Calu3 (cell line): Measurements from ENCODE around the gene CHI3L1. TPM values are rescaled to one million over a fixed set of nuclear protein-coding genes. Genes with fewer than 3 reads are reported as not detected.

Experiments
- BruUV-seq: library from RNA; stranded (reverse); fragments of 400-500 nt; replicated peaks from 2 replicates; lab custom pipeline; 2021; lab: Mats Ljungman, UMichigan
- CTCF ChIA-PET: fragments of 300-600 bp; sonication (Branson Sonifier 250); formaldehyde crosslinking; loops from one replicate; lab custom pipeline; 2022; ENCODE audit warnings: antibody characterized with exemption; lab: Charles Lee
- DNase-seq: peaks from one replicate; pipeline ENCODE4 v3.0.0; 2022
- H3K27ac Mint-ChIP-seq: one replicate; pipeline ENCODE4 v1.8.0; 2022; ENCODE audit warnings: mixed read lengths; ENCODE audit not compliant: unreplicated experiment
- H3K27me3 Mint-ChIP-seq: one replicate; pipeline ENCODE4 v1.8.0; 2022; ENCODE audit warnings: mixed read lengths; ENCODE audit not compliant: unreplicated experiment
- H3K36me3 Mint-ChIP-seq: one replicate; pipeline ENCODE4 v1.8.0; 2022; ENCODE audit warnings: mild to moderate bottlenecking, moderate library complexity, mixed read lengths; ENCODE audit not compliant: insufficient read depth, unreplicated experiment
- H3K4me1 Mint-ChIP-seq: one replicate; pipeline ENCODE4 v1.8.0; 2022; ENCODE audit warnings: mild to moderate bottlenecking, low read depth, mixed read lengths; ENCODE audit not compliant: unreplicated experiment
- H3K4me3 Mint-ChIP-seq: one replicate; pipeline ENCODE4 v1.8.0; 2022; ENCODE audit warnings: mild to moderate bottlenecking, low read depth, moderate library complexity, mixed read lengths; ENCODE audit not compliant: unreplicated experiment
- H3K9me3 Mint-ChIP-seq: one replicate; pipeline ENCODE4 v1.8.0; 2022; ENCODE audit warnings: low read depth, mixed read lengths; ENCODE audit not compliant: unreplicated experiment
- CTCF ChIP-seq: fragments of 200-600 bp; IDR thresholded peaks from one replicate; pipeline ENCODE4 v1.8.0; 2022; ENCODE audit warnings: antibody characterized with exemption; ENCODE audit not compliant: unreplicated experiment
- intact Hi-C: fragments of 100-400 bp; cut with micrococcal nuclease; formaldehyde crosslinking; loops from one replicate; pipeline ENCODE4 v1.10.0; 2022; ENCODE audit not compliant: unreplicated experiment
- total RNA-seq: library from RNA; stranded (reverse); gene quantifications from 2 replicates; pipeline ENCODE4 v1.2.3, GENCODE V29; 2022

The CHI3L1 gene
- total RNA-seq, 1 experiment from 2014 or later: not detected

- intact Hi-C loops: no loop called here
- H3K9me3 Mint-ChIP-seq: no peaks in the 10 kb centered on the region
- no peak overlapping the region for H3K27ac Mint-ChIP-seq
- H3K27me3 Mint-ChIP-seq: peaks cover 72% of the 10 kb centered on the region
- no peaks in the 10 kb centered on the region for H3K36me3 Mint-ChIP-seq
- no peak for TF ChIP-seq CTCF
- DNase-seq: no peak
- H3K4me3 Mint-ChIP-seq: no peak overlapping the region
- CTCF ChIA-PET: interaction anchor here (0.6 to 1.3 kb wide), 3 partner anchors 48 to 85 kb away, joined by 3 to 4 read pairs (median 4); no protein-coding TSS in a partner anchor
- BruUV-seq: no TSS peak
- H3K4me1 Mint-ChIP-seq: peaks cover 7% of the 10 kb centered on the region
These were observed 18.2 kb downstream of the CHI3L1 start for GRCh38 chr1:203168256-203168786.

DNA sequence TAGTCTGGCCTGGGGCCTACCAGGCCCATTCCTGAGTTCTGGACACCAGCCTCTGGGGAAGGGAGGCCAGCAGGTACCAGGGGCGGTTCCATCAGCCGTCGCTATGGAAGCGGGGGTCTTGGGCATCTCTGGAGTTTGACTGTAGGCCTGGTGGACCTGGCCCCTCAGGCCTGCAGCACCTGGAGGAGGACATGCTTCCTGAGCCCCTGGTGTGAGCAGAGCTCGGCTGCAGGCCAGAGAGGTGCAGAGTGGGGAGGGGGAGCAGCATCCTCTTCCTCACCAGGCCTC is 18.6 kb downstream of the CHI3L1 start:
- intact Hi-C loops: no loop called here
- H3K4me1 Mint-ChIP-seq: peaks cover 7% of the 10 kb centered on the region
- H3K9me3 Mint-ChIP-seq: no peaks in the 10 kb centered on the region
- TF ChIP-seq CTCF: no peak
- H3K27me3 Mint-ChIP-seq: peaks cover 75% of the 10 kb centered on the region
- no peak overlapping the region for H3K4me3 Mint-ChIP-seq
- no peak overlapping the region for H3K27ac Mint-ChIP-seq
- H3K36me3 Mint-ChIP-seq: no peaks in the 10 kb centered on the region
- DNase-seq: no peak
- CTCF ChIA-PET: interaction anchor here (0.9 kb wide), 1 partner anchor 48 kb away, joined by 4 read pairs; no protein-coding TSS in a partner anchor
- no TSS peak for BruUV-seq

DNA sequence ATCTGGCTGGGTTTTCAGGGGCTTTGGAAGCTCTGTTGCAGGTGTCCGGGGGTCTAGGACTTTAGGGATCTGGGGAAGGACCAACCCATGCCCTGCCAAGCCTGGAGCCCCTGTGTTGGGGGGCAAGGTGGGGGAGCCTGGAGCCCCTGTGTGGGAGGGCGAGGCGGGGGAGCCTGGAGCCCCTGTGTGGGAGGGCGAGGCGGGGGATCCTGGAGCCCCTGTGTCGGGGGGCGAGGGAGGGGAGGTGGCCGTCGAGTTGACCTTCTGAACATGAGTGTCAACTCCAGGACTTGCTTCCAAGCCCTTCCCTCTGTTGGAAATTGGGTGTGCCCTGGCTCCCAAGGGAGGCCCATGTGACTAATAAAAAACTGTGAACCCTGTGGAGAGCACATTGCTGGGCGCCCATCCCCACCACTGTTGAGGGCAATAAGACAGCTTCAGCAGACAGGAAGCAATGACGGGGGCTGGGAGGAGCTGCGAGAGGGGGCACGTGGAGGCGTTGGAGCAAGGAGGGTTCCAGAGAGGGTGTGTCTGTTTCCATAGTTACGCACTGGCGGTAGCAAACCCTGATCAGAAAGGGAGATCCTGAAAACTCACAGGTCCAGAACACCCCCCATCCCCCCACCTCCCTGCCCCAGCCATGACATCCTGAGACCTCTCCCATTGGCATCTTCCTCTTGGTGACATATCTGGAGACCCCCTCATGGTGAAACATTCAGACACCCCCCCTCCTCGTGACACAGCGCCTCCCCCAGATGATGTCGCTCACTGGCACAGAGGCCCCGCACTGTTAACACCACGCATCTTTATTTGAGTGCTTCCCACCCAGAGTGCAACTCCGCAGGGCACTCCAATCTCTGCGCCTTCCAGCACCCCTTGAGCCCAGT is 19.2 kb downstream of the CHI3L1 start:
- BruUV-seq: no TSS peak
- TF ChIP-seq CTCF: no peak
- H3K9me3 Mint-ChIP-seq: no peaks in the 10 kb centered on the region
- peaks cover 7% of the 10 kb centered on the region for H3K4me1 Mint-ChIP-seq
- H3K4me3 Mint-ChIP-seq: no peak overlapping the region
- peaks cover 81% of the 10 kb centered on the region for H3K27me3 Mint-ChIP-seq
- no peak for DNase-seq
- H3K36me3 Mint-ChIP-seq: no peaks in the 10 kb centered on the region
- CTCF ChIA-PET: interaction anchor here (0.9 to 2.2 kb wide), 12 partner anchors 10 to 128 kb away, joined by 4 to 18 read pairs (median 4); partner anchors contain the start of gene ADORA1
- intact Hi-C loops: no loop called here
- no peak overlapping the region for H3K27ac Mint-ChIP-seq

DNA sequence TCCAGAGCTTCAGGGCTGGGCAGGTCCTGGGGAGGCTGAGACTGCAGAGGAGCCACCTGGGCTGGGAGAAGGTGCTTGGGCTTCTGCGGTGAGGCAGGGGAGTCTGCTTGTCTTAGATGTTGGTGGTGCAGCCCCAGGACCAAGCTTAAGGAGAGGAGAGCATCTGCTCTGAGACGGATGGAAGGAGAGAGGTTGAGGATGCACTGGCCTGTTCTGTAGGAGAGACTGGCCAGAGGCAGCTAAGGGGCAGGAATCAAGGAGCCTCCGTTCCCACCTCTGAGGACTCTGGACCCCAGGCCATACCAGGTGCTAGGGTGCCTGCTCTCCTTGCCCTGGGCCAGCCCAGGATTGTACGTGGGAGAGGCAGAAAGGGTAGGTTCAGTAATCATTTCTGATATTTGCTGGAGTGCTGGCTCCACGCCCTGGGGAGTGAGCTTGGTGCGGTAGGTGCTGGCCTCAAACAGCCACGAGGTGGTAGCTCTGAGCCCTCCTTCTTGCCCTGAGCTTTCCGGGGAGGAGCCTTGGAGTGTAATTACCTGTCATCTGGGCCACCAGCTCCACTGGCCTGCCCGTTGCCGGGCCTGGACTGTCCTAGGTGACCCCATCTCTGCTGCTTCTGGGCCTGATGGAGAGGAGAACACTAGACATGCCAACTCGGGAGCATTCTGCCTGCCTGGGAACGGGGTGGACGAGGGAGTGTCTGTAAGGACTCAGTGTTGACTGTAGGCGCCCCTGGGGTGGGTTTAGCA is 20.1 kb downstream of the CHI3L1 start:
- no peak overlapping the region for H3K27ac Mint-ChIP-seq

More for the DNA sequence above, 20.1 kb downstream of the CHI3L1 start:
- intact Hi-C loops: no loop called here
- CTCF ChIA-PET: interaction anchor here (0.9 to 2.2 kb wide), 11 partner anchors 9 to 127 kb away, joined by 4 to 18 read pairs (median 5); partner anchors contain the start of gene ADORA1
- peak; percentile 58 for DNase-seq
- Mint-ChIP-seq H3K4me3 (no peak overlapping the region), H3K36me3 (no peaks in the 10 kb centered on the region), H3K27me3 (peaks cover 87% of the 10 kb centered on the region), H3K9me3 (no peaks in the 10 kb centered on the region), H3K4me1 (peaks cover 8% of the 10 kb centered on the region)
- TF ChIP-seq CTCF: no peak
- no TSS peak for BruUV-seq
